HG03108 (cell line): ENCODE measurements around the gene MPZL3.

Experiments
- ATAC-seq: cut with Tn5 transposase; IDR thresholded peaks from one replicate; pipeline ENCODE4 v1.9.1; 2021; ENCODE audit warnings: moderate library complexity; ENCODE audit not compliant: unreplicated experiment

The MPZL3 gene

GRCh38 chr11:118265954-118266353, 13.8 kb upstream of the MPZL3 start:
- ATAC-seq, result no peak

DNA sequence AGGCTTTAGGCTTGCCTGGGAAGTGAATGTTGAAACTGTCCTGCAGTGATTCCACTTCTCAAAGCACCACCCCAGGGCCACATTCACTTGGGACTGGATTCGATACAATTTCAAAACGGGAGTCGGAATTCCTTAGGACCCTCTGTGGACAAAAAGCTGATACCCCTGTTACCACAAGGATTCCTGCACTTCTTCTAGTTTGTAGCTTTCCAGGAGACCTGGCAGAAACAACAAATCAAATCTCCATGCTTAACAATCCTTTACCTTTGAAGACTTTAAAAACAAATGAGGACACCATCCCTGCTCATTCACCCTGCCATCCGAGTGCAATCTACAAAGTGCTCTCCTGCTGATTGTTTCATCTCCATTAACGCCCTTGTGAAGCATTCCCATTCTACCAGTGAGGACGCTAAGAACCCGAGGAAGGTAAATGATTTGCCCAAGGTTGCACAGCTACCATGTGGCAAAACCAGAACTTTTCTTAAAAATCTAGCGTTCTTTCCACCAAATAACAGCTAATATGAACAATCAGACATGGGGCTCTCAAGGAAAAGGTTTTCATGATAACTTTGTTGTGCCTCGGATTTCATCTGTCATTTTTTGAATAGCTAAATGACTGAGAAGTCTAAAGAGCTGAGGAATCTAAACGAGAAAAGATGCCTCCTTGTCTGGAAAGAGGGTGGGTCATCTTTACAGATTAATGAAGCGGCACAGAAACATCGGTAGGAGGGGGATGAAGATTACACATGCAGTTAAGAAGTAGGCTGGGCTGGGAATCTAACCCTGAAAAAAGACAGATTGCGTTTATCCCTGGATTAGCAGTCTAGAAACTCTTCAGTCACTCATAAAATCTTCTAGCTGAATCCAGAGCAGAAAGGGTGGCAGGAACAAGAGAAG, 12.7 kb upstream of the MPZL3 start:
- no peak for ATAC-seq

DNA sequence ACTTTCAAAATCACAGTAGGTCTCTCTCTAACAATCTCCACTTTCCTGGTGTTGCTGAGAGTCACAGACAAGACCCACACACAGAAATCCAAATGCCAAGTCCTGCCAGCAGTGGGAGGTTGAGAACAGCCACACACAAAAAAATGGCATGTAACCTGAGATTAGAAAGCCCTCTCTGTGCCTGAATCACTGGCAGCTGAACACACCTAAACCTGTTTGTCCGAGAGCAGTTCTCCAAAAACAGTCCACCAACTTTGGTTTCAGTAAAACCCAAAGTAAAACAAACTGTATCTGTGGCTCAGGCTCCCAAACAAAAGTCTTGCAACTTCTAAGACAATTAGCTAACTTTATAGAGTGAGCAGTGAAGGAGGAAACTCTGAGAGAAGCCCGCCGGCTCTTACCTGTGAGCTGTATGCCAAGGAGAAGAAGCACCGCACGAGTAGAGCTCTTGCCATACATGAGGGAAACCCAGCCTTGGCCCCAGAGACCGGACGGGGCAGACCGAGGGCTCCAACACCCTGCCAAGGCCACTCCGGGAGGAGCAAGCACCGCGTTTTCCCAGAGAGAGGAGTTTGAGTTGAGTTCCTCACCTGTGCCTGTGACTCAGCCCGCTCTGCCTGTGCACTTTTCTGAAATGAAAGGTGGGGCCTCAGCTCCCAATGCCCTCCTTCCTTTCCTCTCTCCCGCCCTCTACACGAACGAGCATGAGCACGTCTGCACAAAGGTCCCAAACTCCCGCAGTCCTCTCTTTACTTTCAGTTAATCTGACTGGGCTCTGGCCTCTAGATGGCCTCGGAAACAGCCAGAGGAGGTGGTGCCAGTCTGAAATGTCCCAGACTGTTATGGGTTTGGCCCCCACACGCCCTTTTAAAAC, 11.8 kb upstream of the MPZL3 start, which contains the start of gene MPZL2:
Gene MPZL2, minus strand, starts transcription at position 603 of the 874 bp plus-strand sequence. Its CDS starts 144 bp downstream, at position 459.
- ATAC-seq, result no peak

- no peak for ATAC-seq
These were observed 10.9 kb upstream of the MPZL3 start for GRCh38 chr11:118263112-118263511.

GRCh38 chr11:118260353-118260752, 8.2 kb upstream of the MPZL3 start:
- ATAC-seq, result no peak

DNA sequence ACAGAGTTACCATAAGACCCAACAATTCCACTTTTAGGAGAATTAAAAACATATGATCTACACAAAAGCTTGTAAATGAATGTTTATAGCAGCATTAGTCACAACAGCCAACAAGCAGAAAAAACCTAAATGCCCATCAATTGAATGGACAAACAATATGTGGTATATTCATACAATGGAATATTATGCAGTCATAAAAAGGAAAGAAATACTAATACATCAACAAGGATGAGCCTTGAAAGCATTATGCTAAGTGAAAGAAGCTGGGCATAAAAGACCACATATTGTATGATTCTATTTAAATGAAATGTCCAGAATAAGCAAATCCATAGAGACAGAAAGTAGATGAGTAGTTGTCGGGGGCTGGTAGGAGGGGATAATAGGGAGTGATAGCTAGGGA, 7.0 kb upstream of the MPZL3 start:
- ATAC-seq, result no peak

DNA sequence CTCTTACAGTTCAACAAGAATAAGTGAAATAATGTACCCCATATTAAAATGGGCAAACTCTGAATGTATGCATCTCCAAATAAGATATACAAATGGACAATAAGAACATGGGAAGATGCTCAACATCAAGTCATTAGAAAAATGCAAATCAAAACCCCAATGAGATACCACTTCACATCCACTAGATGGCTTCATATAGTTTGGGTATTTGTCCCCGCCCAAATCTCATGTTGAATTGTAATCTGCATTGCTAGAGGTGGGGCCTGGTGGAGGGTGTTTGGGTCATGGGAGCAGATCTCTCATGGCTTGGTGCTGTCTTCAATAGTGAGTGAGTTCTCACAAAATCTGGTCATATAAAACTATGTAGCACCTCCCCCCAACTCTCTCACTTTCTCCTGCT, 6.2 kb upstream of the MPZL3 start:
- no peak for ATAC-seq

DNA sequence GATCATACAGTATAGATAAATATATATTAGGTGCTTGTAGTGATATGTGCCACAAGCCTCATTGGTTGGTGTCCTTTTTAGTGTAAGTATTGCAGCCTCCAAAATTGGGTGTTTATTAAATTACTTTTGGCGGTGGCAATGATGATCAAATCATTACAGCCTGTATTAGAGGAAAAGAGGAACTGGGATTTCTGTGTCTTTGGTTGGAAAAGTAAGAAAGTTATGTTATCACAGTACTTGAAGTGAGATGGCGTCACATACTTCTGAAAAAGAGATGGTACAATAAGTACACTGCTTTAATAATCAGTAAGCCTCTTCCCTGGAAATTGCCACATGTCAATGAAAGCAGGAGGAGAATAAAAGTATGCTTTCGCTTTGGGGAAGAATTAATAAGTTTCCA, 523 bp upstream of the MPZL3 start:
- no peak for ATAC-seq

- no peak for ATAC-seq
These were observed 5.1 kb downstream of the MPZL3 start for GRCh38 chr11:118247041-118247440.

DNA sequence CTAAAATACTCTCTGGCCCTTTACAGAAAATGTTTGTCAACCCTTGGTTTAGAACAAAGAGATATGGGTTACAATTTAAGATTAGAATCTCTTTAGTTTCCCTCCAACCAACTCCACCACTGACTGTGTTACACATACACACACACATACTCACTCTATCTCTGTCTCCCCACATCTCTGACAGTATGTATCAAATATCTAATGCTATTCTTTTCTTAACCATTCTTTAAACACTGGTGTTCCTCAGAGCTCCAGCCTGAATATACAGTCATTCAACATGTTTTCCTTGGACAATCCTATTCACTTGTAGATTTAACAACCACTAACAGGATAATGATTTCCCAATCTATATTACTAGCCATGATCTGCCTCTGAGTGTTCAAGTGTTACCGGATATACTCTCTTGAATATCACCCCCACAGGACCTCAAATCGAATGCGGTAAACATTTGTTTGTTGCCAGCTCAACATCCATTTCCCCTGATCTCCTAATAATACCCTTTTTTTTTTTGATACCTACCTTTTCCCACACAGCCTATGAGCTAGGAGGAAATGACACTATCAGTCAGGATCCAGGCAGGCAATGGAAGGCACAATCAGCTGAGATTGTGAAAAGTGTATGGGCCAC, 6.1 kb downstream of the MPZL3 start:
- no peak for ATAC-seq

DNA sequence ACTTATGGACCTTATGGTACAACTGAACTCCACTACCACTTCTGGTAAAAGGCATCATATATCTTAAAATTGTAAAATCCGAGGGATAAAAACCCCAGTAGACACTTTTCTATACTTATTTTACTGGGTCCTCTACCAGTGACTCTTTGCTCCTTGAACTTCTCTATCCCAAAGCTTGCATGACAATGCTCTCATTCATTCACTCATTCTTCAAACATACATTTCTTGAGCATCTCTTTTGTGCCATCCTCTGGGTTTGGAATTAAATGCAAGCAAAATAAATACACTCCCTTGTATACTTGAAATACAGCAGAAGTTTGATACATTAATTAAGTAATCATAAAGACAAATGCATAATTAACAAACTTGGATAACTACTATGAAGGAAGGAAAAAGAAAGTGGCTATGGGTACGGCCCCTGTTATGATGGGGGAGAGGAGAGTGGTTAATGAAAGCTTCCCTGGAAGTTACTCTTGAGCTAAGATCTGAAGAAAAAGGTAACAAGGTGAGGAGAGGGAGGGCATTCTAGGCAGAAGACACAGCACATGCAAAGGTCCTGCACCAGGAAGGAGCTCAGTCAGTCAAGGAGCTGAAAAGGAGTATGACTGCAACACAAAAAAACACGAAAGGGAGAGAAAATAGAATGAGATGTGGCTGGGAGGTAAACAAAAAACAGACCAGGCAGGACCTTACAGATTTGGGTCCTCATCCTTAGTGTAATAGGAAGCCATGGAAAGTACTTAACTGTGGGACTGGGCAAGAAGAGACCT, 8.0 kb downstream of the MPZL3 start:
- no peak for ATAC-seq

DNA sequence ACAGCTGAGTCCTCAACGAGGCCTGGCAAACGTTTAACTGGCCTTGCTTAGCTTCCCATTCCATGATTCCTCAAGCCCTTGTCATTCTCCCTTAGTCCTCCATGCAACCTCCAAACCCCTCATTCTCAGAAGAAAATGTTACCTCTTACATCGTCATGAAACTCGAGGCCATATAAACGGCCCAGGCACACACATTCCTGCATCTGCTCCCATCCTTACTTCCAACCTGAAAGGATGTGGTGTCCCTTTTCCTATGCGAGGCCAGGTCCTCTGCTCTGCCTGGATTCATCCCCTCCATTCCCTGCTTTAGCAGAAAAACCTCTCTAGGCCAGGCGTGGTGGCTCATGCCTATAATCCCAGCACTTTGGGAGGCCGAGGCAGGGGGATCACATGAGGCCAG, 9.0 kb downstream of the MPZL3 start:
- ATAC-seq, result no peak

GRCh38 chr11:118241764-118242098, 10.4 kb downstream of the MPZL3 start:
- no peak for ATAC-seq

GRCh38 chr11:118240999-118241763, 11.0 kb downstream of the MPZL3 start:
- ATAC-seq, result peak; percentile 83

- no peak for ATAC-seq
These were observed 12.5 kb downstream of the MPZL3 start for GRCh38 chr11:118239509-118240205.

DNA sequence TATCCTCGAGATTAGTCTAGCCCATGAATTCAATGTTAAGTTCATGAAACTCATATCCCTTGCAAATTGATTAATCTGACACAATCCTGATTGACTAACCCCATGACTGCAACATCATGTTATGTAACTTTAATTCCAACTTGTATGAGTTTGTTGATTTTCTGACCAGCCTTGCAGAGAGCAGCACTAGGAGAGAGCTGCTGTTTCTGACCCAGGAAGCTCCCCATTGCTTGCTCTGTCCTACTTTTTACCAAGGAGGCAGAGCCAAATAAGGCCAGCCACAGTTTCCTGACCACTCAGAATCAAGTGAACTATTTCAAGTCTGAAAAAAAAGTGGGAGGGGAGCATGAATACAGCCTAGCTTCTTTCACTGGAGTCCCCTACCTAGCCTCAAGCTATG, 13.2 kb downstream of the MPZL3 start:
- ATAC-seq, result no peak

- no peak for ATAC-seq
These were observed 13.7 kb downstream of the MPZL3 start for GRCh38 chr11:118238421-118238820.

- ATAC-seq, result no peak
These were observed 16.0 kb downstream of the MPZL3 start for GRCh38 chr11:118236170-118236569.

- ATAC-seq, result no peak
These were observed 17.3 kb downstream of the MPZL3 start for GRCh38 chr11:118234833-118235232.
